NCI-H1092 (cell line): Measurements from ENCODE around the gene LCMT1.
"Not testable (repeated sequence)": the region's sequence is repeated elsewhere in the genome, so short reads cannot be mapped to it uniquely, and the experiment has no call there.

Source experiments
- DNase-seq: peaks from one replicate; lab custom pipeline; 2025; lab: John Stamatoyannopoulos, UW

Gene LCMT1

DNA sequence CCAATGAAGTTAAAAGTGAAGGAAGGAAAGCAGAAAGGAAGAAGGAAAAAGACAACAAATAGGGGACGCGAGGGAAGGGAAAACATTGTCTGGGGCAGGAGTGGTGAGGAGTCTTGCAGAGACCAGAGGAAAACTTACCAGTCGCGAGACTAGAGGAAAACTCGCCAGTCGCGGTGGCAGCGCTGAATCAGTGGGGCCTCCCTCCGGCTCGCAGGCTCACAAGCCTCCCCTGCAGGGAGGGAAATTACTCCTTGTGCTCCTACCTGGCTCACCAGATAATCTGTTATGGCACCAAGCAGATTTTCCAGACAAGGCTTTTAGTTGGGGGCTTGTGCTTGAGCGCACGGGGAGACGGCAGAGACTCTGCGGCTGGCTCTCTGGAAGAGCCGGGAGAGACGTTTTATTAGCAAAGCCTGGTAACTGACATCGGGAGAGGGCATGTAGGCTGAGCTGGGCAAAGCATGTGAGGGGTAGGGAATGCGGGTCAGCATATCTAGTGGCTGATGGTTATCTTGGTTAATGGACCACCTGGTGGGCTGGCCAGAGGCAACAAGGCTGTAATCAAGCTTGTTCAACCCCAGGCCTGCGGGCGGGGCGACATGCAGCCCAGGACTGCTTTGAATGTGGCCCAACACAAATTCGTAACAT is 37.1 kb downstream of the LCMT1 start:
- DNase-seq, result no peak

DNA sequence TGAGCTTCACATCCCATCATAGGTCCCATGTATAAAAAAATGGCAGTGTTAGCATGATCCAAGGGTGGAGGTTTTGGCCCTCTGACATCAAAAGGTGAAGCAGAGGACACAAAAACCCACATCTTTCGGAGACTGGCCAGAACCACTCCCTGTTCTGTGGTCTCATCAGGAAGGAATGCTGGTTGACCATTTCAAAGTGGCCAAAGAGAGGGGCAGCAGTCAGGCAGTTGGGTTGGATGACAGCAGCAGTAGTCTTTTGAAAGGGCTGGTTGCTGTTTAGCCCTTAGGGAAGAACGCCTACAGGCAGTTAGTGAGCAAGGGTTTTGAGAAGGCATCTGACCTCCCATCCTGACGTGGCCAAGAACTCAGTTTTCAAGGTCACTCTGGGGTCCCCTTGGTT is 40.5 kb downstream of the LCMT1 start:
- DNase-seq, result no peak

DNA sequence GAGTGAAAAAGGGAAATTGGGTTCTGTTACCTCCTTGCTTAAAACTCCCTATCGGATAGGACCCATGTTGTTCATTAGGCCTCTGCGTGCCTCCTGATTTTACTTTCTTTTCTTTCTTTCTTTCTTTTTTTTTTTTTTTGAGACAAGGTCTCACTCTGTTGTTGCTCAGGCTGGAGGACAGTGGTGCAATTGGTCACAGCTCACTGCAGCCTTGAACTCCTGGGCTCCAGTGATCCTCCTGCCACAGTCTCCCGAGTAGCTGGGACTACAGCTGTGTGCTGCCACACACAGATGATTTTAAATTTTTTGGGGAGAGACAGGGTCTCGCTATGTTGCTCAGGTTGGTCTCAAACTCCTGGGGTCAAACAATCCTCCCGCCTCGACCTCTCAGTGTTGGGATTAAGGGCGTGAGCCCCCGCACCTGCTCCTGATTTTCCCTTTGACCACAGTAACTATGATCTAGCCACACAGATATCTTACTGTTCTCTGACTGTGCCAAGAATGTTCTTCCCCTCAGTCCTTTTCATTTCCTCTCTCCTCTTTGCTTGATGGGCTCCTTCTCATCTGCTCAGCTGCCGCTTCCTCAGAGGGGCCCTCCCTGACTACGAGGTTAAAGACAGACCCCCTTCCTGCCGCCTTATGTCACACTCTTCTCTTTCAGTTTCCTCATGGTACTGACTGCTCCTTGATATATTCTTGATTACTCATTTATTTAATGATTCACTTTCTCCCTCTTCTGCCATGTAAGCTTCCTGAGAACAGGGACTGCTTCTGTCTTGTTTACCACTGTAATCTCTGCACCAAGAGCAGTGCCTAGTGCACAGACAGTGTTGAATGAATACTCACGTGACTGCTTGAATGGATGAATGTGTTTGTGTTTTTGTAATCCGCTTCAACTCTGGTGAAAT is 44.3 kb downstream of the LCMT1 start:
- DNase-seq, result no peak

DNA sequence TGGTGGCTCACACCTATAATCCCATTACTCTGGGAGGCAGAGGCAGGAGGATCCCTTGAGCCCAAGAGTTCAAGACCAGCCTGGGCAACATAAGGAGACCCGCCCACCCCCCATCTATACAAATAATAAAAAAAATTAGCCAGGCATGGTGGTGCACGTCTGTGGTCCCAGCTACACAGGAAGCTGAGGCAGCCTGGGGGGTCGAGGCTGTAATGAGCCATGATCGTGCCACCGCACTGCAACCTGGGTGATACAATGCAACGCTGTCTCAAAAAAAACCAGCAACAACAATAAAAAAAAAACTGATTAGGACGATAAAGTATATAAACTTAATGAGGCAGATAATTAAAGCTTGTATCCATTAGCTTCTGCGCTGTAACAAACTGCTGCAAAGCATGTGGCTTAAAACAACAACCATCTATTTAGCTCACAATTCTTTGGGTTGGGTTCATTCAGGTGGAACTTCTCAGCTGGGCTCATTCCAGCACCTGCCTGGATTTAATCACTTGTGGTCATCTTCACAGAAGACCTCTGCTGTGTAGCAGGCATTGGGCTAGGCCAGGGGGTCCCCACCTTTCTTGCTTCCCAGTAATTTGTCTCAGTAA is 45.8 kb downstream of the LCMT1 start:
- no peak for DNase-seq

DNA sequence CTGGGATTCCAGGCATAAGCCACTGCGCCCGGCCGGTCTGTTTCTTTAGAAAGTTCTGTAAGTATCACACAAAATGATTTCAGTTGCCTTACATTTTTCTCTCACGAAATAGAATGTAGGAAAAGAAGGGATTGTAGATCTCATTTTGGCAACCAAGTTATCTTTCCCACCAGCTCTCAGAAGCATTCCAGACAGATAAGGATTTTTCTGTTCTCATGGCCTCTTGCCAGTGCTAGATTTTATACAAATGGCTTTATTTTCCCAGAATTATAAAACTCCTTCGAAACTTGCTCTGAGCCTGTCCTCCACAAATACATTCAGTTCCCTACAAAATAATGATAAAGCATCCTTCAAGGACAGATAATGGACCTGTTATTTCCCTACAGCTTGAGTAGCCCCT is 46.9 kb downstream of the LCMT1 start:
- DNase-seq, result no peak

DNA sequence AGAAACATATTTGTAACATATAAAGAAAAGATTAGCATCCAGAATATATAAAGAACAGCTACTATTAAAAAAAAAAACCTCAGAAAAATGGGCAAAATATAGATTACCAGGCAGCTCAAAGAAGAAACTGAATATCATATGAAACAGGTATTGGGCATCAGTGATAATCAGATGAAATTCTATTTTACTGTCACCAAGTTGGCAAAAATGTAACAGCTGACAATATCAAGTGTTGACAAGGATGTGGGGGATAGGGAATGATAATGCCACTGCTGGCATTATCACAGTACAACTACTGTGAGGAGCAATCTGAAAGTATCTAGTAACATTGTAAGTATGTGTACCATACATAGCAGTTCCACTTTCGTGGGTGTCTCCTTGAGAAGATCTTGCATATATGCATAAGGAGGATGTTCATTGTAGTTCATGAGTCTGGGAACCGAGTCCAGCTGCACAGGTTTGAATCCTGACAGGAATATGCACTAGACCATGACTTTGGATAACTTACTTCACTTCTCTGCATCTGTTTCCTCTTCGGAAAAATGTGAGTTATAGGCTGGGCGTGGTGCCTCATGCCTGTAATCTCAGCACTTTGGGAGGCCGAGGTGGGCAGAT is 50.3 kb downstream of the LCMT1 start:
- no peak for DNase-seq

DNA sequence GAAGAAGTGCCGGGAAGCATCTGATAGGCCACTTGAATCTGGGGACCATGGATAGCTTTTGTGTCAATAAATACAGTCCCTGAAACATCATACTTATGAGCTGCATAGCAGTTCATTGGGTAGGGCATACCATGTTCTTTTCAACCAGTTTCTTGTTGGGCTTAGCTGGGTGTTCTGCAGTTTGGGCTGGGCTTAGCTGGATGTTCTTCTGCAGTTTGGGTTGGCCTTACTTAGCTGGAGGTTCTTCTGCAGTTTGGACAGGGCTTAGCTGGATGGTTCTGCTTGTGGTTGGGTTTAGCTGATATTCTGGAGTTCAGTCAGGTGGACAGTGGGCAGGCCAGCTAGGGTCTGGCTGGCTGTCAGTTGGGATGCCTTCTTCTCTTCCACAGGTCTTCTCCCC is 52.1 kb downstream of the LCMT1 start:
- DNase-seq, result no peak

DNA sequence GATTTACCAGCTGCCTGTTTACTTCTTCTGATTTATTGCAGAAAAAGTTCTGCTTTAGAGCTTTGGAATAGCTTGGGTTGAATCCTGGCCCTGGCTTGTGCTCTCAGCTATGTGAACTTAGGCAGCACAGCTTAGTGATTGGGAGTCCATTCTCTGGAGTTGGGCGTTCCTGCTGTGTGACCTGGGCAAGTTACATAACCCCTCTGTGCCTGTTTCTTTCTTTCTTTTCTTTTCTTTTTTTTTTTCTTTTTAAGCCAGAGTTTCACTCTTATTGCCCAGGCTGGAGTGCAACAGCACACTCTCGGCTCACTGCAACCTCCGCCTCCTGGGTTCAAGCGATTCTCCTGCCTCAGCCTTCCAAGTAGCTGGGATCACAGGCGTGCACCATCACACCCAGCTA is 53.7 kb downstream of the LCMT1 start:
- no peak for DNase-seq

DNA sequence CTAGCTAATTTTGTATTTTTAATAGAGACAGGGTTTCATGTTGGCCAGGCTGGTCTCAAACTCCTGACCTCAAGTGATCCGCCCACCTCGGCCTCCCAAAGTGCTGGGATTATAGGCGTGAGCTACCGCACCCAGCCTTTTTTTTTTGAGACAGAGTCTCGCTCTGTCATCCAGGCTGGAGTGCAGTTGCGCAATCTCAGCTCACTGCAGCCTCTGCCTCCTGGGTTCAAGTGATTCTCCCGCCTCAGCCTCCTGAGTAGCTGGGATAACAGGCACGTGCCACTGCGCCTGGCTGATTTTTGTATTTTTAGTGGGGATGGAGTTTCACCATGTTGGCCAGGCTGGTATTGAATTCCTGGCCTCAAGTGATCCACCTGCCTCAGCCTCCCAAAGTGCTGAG is 56.4 kb downstream of the LCMT1 start:
- not testable (repeated sequence) for DNase-seq

DNA sequence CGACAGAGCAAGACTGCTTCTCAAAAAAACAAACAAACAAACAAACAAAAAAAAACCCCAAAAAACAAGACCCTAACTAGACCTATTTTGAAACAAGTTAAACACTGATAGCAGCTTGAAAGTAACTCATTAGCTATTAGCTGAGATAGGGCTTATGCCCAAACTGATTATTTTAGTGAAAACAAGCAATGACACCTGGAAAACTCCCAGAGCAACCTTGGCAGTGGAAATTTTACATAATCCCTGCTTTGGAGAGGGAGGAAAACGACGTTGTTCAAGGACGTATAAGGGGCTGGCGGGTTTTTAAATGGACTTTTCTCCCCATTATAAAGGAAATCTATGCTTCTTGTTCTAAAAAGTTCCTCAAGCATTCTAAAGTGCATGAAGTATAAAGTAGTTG is 59.8 kb downstream of the LCMT1 start:
- DNase-seq, result no peak

DNA sequence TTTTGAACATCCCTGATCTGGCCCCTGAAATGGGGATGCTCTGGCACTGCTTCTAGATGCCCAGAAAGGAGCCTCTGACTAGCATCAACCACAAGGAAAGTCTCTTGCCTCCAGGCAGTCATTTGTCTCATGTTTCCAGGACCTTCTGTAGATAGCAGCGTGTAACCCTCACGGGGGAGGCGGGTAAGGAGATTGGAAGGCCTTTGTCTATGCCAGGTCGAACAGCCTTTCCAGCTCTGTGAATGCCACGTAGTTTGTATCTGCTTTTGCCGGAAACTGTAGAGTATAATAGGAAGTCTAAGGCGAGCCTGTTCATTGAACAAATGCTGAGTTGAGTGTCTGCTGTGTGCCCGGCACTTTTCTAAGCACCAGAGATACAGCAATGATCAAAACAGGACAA is 61.3 kb downstream of the LCMT1 start:
- no peak for DNase-seq

DNA sequence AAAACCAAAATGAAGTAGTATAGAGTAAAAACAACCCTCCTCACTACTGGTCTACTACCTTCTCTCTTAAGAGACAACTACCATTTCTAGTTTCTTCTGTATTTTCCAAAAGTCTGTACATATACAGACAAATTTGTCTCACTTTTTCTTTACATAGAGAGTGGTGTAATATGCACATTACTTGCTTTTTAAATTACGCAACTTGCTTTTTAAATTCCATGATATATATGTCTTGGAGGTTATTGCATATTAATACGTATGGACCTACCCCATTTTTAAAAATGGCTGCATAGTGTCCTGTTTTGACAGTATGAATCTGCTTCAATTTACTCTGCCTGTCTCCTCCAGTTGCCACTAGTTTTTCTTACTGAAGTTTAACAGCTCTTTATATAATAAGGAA is 62.7 kb downstream of the LCMT1 start:
- no peak for DNase-seq

DNA sequence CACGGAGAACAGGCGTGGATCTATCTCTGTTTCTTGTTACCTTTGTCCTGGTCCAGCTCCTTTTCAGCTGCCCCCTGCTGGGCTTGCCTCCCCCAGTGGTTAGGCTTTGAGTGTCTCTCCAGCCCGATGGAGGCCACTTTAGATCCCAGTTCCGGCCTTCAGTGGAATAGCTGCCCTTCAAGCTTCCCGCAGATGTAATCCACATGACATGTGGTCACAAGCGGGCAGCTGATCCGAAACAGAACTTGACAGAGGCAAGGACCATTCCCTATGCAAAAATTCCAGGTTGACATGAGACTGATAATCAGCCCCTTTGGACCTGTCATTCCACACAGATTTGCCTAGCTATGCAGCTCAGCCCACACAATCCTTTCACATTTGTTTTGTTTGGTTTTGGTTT is 64.6 kb downstream of the LCMT1 start:
- no peak for DNase-seq

DNA sequence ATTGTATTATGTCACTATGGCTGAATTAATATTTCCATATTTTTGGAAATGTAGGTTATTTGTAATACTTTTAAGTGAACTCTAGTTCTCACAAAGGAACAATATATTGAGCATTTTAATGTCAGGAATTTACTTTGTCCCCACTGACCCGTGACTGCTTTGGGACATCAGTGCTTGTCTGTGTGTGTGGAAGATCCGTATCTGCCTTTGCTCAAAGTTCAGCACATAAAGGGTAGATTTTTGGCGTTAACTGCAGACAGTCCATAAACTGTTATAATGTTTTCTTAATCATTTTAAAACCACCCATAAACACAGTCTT is 65.9 kb downstream of the LCMT1 start:
- DNase-seq, result no peak

DNA sequence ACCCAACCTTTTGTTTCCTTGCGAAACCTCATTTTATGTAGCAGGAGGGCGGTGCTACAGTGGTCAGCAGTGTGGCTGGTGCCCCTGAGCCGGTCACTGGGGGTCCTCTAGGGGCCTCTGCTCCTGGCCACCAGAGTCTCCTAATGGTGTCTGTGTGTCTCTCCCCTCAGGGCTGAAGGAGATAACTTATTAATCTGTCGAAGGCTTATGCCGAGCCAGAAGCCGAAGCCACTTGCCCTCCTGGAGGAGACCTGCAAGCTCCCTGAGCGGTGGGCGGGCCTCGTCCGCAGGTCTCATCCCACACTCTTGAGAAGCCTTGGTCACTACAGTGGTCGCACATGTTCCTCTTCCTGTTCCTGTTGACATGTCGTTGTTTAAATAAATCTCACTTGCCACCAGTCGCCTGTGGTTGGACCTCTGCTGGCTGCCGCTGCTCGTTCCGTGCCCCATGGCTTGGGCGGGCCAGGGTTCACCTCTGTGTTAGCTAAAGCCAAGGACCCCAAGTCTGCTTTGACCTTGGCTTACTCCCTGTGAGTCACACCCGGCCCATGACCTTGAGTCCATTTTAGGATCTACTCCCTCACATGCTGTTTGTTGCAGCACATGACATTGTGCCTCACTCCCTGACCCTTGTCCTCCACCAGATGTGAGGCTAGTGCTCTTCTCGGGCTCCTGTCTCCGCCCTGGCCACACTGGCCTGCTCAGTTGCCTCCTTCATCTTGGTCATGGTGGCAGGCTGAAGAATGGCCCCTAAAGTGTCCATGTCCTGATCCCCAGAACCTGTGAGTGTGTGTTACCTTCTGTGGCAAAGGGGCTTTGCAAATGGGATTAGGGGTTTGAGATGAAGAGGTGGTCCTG is 66.5 kb downstream of the LCMT1 start:
- DNase-seq, result no peak

DNA sequence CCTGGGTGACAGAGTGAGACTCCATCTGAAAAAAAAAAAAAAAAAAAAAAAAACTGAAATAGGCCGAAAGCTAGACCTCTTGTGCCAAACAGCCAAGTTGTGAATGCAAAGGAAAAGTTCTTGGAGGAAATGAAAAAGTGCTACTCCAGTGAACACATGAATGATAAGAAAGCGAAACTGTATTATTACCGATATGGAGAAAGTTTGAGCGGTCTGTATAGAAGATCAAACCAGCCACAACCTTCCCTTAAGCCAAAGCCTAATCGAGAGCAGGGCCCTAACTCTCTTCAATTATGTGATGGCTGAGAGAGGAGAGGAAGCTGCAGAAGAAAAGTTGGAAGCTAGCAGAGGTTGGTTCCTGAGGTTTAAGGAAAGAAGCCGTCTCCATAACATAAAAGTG is 69.7 kb downstream of the LCMT1 start:
- not testable (repeated sequence) for DNase-seq

DNA sequence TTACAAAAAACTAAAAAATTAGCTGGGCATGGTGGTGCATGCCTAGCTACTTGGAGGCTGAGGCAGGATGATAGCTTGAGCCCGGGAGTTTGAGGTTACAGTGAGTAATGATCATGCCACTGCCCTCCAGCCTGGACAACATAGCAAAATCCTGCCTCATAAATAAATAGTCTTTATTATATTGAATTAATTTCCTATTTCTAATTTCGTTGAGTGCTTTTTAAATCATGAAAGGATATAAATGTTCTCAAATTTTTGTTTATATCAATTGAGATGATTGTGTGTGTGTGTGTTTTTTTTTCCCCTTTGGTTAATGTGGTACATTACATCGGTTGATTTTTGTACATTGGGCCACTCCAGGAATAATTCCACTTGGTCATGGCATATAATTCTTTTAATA is 73.2 kb downstream of the LCMT1 start:
- DNase-seq, result no peak

DNA sequence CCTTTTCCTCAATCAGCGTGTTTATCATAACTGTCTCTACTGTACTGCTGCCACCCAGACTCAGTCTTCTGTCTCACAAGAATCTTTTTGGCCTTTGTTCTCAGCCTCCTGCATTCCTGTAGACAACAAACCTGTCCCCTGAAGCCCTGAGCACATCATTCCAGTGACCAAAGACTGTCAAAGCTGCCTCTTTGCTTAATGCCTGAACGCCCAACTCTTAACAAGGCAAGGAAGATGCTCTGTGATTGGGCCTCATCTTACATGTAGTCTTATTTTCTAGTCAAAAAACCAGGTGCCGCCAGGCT is 75.9 kb downstream of the LCMT1 start:
- no peak for DNase-seq

DNA sequence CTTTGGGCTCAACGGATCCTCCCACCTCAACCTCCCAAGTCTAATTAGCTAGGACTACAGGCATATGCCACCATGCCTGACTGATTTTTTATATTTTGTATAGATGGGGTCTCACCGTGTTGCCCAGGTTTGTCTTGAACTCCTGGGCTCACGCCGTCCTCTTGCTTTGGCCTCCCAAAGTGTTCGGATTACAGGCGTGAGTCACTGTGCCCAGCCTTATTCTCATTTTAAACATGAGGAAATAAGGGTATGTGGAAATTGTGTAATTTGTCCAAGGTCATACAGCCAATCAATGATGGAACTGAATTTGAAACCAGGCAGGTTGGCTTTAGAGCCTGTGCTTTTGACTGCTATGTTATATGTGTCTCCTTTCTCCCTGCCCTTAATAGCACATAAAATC is 77.8 kb downstream of the LCMT1 start:
- no peak for DNase-seq

DNA sequence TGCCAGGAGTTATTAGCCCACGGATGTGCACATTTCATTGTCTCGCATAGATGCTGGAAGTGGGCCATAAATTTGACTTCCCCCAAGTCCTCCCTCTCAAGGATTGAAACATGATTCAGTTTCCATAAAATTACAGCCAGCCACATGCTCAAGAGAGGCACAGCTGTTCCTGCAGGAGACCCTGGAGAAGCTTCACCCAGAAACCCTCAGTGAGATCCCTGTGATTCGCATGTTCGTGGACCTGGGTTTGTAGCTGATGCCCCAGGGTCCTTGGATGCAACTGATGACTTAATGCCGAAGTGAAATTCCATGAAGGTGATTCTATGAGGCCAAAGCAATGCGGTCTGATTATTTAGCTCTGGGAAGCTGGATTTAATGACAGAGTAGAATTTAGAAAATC is 80.6 kb downstream of the LCMT1 start:
- no peak for DNase-seq

DNA sequence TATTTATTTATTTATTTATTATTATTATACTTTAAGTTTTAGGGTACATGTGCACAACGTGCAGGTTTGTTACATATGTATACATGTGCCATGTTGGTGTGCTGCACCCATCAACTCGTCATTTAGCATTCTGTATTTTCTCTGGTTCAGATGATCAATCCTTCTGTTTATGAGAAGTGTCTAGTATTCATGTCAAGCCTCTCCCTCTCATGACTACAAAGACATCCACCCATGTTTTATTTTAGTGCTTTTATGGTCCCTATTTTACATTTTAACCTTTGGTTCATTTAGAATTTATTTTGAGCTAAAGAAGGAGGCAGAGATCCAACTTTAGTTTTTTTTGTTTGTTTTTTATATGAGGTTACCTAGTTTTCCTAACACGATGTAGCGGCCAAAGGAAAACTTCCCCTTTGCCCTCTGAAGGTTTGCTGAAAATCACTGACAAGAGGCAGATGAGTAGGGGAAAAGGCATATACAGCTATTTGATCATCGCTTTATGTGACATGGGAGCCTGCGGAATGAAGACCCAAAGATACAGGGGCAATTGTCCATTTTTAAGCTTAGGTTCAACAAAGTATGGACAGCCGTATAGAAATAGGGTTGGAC is 82.8 kb downstream of the LCMT1 start:
- DNase-seq, result no peak

DNA sequence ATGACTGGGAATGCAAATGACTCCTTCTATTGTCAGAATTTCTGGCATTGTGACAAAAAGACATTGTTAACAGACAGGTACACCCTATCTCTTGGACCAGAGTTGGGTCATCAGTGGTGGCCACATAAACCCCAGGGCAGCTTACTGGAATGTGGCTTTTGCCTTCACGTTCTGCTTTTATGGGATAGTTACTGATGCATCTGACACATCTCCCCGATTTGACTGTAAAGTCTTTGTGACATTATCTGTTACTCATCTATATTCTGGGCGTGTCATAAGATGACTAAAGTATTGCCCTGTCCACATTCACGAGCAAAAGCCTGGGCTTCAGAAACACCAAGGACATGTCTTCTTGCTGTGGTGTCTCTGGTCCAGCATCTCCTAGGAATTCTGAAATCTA is 86.5 kb downstream of the LCMT1 start:
- no peak for DNase-seq
